Kidney epithelial cell (primary cell): Measurements from ENCODE around the gene PRSS36. TPM values are rescaled to one million over a fixed set of nuclear protein-coding genes. Genes with fewer than 3 reads are reported as not detected.
"Not testable (repeated sequence)": the region's sequence is repeated elsewhere in the genome, so short reads cannot be mapped to it uniquely, and the experiment has no call there.

Experiments used
- DNase-seq: peaks from one replicate; pipeline ENCODE4 v3.0.0-alpha.2; 2010; ENCODE audit warnings: low read depth
- H3K27me3 ChIP-seq: 2 replicates; pipeline ENCODE4 v1.6.0; 2011; ENCODE audit warnings: low read length; ENCODE audit not compliant: control insufficient read depth, insufficient read depth
- H3K36me3 ChIP-seq: 2 replicates; pipeline ENCODE4 v1.5.1; 2011; ENCODE audit warnings: low read length; ENCODE audit not compliant: control insufficient read depth, insufficient read depth
- H3K4me3 ChIP-seq: 2 replicates; pipeline ENCODE4 v1.5.1; 2011; ENCODE audit warnings: low read depth, mild to moderate bottlenecking, control low read depth, low read length
- total RNA-seq: library from RNA; depleted of rRNA; stranded (reverse); fragments of >200 nt; gene quantifications from 2 replicates; pipeline ENCODE4 v1.2.3, GENCODE V29; 2015
- TF ChIP-seq, protein P1 (sequence below): IDR thresholded peaks from 2 replicates; pipeline ENCODE4 v1.5.1; 2011; ENCODE audit warnings: mild to moderate bottlenecking, moderate library complexity, low read length, control low read depth, inconsistent platforms; ENCODE audit not compliant: insufficient read depth, poor library complexity, severe bottlenecking

The PRSS36 gene
- total RNA-seq, 1 donor from 2014 or later, result 1.5 TPM

DNA sequence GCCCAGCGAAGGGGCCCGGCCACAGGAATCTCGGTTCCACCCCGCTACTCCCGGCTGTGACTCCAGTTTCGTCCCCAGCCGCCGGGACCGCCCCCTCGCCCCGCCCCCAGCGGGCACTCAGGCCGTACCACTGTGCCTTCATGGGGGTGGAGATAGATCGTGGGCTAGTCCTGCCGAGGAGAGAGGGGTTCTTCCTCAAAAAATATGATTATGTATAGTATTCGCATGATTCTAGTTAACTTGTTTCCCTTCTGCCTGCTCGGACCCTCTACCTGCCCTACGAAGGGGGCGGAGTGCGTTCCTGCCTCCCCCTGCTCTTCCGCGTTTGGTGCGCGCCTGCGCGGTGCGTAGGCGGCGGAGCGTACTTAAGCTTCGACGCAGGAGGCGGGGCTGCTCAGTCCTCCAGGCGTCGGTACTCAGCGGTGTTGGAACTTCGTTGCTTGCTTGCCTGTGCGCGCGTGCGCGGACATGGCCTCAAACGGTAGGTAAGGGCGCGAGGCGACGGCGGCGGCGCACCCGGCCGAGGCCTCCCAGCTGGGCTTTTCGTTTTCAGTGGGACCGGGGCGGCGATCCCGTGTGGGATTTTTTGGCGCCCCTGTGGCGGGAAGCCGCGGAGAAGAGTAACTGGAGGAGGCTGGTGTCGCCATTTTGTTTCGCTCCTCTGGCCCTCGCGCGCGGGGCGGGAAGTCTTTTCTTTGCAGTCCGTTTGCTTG is 30.0 kb upstream of the PRSS36 start, which contains the start of gene FUS:
Gene FUS (plus strand): TSS at position 393 of the 713 bp plus-strand sequence. CDS start 76 bp downstream, at position 469.
- Histone ChIP-seq H3K27me3 (no peaks in the 10 kb centered on the region), H3K36me3 (no peaks in the 10 kb centered on the region), H3K4me3 (peak within 1 kb of the TSS; percentile 63)
- DNase-seq, result no peak
- TF ChIP-seq, protein P1, sequence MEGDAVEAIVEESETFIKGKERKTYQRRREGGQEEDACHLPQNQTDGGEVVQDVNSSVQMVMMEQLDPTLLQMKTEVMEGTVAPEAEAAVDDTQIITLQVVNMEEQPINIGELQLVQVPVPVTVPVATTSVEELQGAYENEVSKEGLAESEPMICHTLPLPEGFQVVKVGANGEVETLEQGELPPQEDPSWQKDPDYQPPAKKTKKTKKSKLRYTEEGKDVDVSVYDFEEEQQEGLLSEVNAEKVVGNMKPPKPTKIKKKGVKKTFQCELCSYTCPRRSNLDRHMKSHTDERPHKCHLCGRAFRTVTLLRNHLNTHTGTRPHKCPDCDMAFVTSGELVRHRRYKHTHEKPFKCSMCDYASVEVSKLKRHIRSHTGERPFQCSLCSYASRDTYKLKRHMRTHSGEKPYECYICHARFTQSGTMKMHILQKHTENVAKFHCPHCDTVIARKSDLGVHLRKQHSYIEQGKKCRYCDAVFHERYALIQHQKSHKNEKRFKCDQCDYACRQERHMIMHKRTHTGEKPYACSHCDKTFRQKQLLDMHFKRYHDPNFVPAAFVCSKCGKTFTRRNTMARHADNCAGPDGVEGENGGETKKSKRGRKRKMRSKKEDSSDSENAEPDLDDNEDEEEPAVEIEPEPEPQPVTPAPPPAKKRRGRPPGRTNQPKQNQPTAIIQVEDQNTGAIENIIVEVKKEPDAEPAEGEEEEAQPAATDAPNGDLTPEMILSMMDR, result no peak

DNA sequence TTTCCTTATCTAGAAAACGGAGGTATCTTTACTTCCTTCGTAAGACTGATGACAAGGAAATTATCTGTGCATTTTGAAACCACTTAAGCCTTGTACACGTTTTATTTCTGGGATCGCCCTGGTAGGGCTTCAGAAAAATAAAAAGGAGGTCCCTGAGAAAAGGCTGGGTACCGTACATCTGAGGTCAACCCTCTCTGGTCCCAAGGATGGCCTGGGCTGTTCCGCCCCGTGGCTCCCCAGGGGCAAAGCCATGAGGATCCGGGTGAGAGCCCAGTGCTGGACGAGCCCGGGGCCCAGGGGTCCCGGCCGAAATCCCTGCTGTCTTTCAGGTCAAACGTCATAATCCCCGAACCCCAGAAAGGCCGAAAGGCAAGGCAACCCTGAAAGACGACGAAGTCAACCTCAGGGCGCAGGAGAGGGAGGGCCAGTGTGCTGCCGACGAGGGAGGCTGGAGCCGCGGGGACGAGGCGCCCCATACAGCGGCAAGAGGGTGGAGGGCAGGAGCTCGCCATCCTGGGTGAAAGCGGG is 29.4 kb upstream of the PRSS36 start:
- Histone ChIP-seq H3K36me3 (no peaks in the 10 kb centered on the region), H3K4me3 (peak overlapping the region; percentile 63), H3K27me3 (no peaks in the 10 kb centered on the region)
- TF ChIP-seq, protein P1, result no peak
- DNase-seq, result no peak

DNA sequence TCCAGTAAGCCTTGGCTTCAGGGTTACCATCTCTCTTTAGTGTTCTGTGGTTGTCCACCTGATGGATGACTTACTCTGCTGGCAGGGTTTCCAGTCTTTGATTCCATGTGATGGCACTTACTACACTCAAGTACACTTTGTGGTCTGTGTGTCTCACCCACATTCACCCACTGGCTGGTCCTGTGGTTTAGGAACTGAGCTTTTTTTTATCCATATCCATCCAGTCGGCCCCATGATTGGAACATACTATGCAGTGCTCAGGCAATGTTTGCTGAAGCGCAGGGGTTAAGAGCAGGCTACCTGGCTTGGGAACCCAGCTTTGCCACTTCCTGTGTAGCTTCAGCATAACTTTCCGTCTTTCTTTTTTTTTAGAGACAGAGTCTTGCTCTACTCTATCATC is 27.3 kb upstream of the PRSS36 start:
- TF ChIP-seq, protein P1, result no peak
- DNase-seq, result peak; percentile 89
- Histone ChIP-seq H3K4me3 (no peak overlapping the region), H3K27me3 (no peaks in the 10 kb centered on the region), H3K36me3 (no peaks in the 10 kb centered on the region)

DNA sequence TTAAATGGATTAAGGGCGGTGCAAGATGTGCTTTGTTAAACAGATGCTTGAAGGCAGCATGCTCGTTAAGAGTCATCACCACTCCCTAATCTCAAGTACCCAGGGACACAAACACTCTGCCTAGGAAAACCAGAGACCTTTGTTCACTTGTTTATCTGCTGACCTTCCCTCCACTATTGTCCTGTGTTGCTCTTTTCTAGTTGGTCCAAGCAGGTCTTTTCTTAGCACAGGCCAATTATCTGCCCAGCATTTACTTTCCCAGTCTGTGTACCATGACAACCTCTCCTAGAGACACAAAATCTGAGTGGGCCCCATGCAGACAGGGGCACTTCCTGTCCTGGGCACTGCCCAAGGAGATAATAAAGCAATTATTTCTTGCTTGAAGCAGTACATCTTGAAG is 20.2 kb upstream of the PRSS36 start:
- not testable (repeated sequence) for H3K27me3 ChIP-seq, H3K36me3 ChIP-seq, DNase-seq, H3K4me3 ChIP-seq

DNA sequence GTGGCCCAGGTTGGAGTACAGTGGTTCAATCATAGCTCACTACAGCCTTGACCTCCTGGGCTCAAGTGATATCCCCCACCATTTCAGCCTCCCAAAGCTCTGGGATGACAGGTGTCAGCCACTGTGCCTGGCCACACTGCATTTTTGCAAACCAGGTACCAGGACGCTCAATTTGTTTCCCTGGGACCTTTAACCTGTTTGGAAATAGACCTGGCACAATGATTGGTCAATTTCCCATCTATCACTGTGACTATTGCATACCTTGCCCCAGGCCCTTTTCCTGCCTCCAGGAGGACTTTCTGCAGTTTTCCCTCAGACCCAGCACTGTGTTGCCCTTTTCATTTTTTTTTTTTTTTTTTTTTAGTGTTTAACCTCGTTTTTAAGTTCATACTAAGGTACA is 19.0 kb upstream of the PRSS36 start:
- DNase-seq, result no peak
- Histone ChIP-seq H3K27me3 (no peaks in the 10 kb centered on the region), H3K4me3 (no peak overlapping the region), H3K36me3 (no peaks in the 10 kb centered on the region)
- TF ChIP-seq, protein P1, result no peak

DNA sequence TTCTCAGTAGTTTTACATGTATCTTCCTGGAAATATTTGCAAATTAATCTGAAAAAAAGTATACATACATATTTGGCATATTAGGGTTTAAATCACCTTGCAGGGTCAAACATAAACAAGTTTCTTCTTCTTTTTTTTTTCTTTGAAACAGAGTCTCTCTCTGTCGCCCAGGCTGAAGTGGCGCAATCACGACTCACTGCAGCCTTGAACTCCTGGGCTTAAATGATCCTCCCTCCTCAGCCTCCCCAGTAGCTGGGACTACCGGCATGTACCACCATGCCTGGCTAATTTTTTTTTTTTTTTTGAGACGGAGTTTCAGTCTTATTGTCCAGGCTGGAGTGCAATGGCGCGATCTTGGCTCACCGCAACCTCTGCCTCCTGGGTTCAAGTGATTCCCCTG is 17.4 kb upstream of the PRSS36 start:
- TF ChIP-seq, protein P1, result no peak
- H3K4me3 ChIP-seq, result no peak overlapping the region
- H3K36me3 ChIP-seq, result no peaks in the 10 kb centered on the region
- no peaks in the 10 kb centered on the region for H3K27me3 ChIP-seq
- DNase-seq, result no peak
